NCI-H187 treated with DMSO at 0.1 percent for 48 hours (cell line): ENCODE data around the gene SEZ6L.

ENCODE experiments used
- DNase-seq: peaks from one replicate; lab custom pipeline; 2025; lab: John Stamatoyannopoulos, UW

Gene SEZ6L

DNA sequence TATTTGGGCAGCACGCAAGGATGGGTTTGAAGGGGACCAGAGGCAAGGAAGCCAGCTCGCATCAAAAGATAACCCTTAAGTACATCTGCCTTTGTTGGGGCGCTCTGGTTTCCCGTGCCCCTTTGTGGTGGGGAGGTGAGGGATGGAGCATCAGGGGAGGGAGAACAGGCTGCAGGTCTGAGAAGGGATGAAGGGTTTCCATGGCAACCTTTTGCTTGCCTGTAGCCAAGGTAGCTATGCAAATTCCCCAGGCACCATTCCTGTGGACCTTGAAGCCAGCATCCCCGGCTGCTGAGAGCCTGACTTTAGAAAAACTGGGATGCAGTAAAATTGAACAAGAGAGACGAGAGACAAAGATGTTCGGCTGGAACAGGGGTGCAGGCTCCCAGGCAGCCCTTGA lies 75.7 kb downstream of the SEZ6L start:
- DNase-seq = no peak

DNA sequence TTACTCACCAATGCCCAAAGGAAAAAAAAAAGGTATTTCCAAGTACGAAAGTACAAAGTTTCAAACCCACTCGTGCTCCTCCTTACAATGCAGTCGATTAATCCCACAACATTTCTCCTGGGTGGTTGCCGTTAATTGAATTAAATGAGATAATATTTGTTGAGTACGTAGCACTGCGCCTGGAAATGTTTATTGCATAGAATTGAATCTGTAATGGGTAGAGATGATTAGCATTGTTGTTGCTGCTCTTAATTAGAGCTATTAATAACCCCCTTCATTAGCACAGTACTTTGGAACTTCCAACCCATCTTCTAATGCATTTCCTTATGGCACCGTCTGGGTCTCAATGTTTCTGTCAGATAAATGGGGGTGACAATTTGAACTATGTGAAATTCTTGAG lies 77.3 kb downstream of the SEZ6L start:
- no peak for DNase-seq

DNA sequence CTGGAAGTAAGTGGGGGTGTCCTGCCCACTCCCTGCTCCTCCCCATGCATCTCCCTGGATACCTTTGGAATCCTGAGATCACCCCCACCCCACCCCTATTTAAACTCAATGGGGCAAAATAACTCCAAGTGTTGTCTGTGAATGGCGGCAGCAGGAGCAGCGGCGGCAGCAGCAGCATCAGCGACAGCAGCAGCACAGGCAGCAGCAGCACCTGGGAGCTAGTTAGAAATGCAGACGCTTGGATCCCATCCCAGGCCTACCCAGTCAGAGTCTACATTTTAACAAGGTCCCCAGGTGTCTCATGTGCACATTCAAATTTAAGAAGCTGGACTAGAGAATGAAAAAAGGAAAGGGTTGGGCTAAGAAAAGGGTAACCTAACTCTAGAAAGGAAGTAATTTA lies 82.6 kb downstream of the SEZ6L start:
- no peak for DNase-seq

DNA sequence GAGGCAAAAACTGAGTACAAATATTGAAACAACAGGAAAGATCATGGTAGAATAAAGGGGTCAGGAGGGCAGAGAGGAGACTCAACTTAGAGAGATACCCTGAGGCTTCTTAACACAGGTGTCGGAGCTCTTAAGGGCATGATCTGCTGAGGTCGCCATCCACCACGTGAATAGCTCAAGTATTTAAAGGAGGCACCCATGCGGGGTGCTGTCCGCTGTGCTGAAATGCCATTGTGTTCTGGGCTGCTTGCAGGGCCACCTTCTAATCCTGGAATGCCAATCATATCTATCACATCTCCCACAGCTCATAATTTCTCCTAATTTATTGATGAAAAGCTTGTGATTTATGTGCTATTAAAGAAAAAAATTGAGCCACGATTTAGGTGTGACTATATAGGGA lies 90.2 kb downstream of the SEZ6L start:
- no peak for DNase-seq

DNA sequence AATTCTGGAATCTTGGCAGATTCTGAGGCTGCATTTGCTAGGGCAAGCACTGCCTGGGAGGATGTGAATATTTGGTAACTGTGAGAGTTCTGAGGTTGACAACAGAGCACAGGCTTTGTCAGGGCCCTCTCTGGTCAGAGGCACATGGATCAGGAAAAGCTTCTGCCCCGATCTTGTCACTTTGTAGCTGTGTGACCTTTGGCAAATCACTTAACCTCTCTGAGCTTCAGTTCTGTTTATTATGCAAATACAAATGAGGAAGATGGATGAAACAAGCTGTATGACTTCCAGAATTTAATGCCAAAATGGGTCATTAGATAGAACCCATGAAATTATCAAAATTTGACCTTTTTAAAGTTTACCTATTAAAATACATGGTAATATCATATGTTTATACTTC lies 94.9 kb downstream of the SEZ6L start:
- no peak for DNase-seq

DNA sequence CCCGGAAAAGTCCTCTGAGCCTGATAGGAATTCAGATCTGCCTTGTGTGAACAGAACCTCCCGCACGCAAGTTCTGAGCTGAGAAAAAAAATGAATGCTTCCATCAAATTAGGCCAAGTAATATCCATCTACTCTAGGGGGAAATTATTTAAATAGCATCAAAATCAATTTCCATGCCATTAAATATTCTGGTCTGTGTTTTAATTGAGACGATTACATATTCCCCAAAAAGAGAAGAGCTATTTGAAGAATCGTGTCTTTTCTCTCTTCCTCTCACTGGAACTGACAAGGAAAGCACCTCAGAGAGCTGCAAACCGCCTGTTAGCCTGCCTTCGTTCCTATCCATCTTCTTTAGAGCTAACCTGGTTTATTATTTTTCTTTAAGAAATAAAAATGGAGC lies 96.0 kb downstream of the SEZ6L start:
- DNase-seq = no peak

DNA sequence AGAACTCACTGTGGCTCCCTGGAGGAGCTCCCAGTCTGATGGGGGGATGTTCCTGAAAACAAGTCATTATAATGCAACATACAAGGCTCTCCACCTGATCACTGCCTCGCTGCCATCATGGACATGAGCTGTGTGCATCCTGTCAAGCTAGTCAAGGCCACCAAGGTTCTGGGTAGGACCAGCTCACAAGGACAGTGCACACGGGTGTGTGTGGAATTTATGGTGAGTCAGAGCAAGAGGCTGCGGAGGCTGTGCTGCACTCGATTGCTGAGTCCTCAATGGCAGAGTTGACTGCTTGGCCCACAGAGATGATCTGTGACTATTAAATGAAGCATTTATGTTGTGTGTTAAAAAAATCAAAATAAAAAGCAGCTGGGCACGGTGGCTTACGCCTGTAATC lies 96.6 kb downstream of the SEZ6L start:
- DNase-seq = no peak

DNA sequence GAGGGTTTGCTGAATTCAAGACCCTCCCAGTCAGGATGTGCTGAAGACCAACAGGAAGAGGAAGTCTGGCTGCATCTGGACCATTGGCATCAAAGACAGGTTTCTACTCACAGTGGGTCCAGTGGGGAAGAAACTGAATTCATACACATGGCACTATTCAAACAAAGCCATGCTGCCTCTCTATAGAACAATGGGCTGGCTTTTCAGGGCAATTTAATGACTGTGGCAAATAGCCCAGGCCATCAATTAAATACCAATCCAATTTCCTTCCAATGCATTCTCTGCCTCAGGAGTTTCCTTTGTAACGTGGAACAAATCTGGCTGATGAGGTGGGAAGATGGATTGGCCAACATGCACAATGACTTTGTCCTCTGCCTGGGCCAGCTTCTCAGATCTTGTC lies 98.6 kb downstream of the SEZ6L start:
- DNase-seq = no peak

DNA sequence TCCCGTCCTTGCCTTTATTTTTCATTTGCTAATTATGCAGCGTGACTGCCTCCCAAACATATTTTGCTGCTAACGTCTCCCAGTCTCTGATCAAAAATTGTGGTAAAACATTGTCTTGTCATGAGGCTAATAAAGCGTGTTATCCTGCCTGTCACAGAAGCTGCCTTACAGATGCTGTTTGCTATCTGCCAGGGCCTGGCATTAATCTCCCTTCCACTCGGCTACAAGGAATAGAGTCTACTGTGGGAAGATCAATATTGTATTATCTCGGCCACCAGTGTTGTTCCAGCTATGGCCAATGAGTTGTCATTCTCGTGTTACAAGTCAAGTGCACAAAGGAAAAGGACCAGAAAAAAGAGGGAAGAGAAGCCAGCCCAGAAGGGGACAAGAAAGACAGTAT lies 100.3 kb downstream of the SEZ6L start:
- no peak for DNase-seq

DNA sequence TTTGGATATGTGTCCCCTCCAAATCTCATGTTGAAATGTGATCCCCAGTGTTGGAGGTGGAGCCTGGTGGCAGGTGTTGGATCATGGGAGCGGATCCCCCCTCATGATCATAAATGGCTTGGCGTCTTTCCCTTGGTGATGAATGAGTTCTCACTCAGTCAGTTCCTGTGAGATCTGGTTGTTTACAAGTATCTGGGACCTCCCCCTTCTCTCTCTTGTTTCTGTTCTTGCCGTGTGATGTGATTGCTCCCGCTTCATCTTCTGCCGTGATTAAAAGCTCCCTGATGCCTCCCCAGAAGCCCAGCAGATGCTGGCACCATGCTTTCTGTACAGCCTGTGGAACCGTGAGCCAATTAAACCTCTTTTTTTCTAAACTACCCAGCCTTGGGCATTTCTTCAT lies 102.2 kb downstream of the SEZ6L start:
- no peak for DNase-seq

DNA sequence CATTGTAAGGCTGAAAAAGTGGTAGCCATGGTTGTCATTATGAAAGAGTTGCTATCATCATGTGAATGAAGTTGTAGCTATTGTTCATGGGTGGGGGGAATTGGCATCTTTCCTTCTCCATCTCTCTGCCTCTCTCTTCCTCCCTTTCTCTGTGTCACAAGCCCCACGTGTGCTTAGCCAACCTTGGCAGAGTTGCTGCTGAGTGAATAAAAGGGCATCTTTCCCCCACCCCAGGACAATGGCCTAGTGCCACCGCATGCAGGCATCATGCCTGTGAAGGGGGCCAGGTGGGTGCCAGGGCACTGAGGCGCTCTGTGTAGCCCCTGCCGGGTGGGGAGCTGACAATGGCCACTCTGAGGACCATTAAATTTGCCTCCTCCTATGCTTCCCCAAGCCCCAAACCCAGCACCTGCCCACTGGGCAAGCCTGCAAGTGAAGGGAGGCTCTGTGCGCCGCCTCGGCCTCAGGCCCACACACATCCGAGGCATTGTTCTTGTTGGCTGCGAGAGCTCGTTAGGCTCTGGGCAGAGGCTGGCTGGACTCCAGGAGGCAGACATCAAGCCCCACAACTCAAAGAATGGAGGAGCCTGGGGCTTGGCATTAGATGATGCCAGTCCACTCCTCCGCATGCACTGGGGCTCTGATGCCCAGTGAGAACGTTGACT lies 103.9 kb downstream of the SEZ6L start:
- no peak for DNase-seq

DNA sequence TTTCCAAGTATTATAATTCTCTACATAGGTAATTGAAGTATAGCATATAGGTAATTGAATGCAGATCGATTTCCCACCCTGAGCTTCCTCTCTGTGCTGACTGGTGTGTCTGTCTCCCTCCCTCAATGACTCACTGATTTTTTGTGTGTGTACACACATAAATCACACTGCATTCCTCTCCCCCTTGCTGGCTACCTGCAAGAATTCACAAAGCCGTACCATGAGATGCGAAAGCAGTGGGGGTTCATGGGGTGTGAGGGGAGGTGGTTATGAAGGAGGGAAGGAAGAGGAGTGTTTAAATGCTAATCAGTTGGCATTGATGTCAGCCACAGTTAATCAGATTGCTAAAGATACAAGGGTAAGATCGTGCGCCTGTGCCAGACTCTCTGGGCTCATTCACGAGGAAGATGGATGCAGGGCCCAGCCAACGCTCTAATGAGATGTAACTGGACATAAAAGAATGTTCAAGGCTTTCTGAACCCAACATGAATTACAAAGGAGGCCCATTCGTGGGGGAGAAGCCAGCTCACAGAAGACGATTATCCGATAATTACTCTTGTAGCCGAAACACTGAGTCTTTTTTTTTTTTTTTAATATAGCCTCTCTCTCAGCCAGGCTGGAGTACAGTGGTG lies 107.4 kb downstream of the SEZ6L start:
- no peak for DNase-seq

DNA sequence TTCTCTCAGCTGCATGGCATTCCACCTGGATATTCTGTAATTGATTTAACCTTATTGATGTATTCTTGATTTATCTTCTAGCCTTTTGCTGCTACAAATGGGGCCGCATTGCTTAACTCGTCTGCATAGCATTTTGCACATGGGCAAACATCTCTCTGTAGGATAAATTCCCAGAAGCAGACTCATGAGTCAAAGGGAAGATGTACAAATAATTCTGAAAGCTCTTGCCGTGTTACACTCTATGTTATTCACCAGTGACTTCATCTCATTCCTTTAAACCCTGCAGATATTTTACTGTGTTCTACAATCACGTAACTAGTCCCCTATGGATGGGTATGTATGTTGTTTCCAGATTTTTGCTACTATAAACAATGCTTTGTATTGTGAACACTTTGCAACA lies 112.7 kb downstream of the SEZ6L start:
- no peak for DNase-seq

DNA sequence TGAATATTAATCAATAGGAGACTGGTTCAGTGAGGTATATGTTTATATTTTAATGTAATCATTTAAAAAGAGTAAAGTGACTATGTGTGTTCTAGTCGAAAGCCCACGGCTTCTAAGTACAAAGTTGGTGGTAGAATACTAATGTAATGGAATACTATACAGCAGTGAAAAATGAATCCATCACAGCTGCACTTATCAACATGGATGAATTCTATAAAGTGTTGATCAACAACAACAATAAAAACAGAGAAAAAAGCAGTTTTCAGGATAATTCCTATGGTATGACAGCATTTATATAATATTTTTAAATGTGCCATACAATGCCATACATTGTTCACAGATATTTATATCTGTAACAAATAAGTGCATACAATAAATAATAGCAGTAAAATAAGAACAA lies 114.1 kb downstream of the SEZ6L start:
- no peak for DNase-seq

DNA sequence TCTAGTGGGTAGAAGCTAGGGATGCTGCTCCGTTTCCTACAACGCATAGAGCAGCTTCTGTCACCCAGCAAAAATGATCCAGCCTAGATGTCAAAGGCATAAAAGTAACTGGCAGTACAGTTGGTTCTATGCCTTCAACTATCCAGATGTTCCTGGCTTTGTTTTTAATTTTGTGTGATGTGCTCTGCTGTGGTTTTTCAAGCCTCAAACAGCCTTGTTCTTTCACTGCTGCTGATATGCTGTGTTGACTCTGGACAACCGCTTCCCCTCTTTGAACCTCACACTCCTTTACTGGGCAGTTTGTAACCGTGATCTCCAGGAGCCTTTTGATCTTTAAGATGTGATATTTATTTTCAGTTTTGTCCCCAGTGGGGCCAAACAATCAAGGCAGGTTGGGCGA lies 116.4 kb downstream of the SEZ6L start:
- no peak for DNase-seq

DNA sequence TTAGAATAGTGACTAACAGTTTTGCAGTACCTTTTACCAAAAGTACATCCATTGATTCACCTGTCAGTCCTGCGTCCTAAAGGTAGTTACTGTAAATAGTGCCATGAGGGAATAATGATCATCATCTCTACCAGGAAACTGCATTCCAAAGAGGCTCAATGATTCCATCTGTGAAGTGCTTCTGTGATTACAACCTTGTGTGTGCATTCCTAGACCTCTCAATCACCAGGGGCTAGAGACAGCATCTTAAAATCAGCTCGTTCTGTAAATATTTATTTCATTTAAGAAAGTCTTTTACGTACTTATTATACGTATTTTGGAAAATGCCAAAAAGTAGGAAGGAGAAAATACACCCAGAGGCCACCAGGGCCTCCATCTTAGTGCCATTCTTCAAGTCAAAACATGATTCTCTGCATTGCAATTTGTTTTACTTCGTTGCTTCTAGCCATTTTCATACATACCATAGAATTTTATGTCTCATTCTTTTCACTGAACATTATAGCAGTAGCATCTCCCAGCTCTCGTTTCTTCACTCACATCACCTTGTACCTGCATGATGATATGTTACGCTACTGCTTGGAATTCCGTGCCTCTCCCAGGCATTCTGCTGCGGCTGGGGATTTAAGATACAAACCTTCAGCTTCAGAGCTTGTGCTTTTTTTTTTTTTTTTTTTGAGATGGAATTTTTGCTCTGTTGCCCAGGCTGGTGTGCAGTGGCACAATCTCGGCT lies 117.0 kb downstream of the SEZ6L start:
- DNase-seq = no peak

DNA sequence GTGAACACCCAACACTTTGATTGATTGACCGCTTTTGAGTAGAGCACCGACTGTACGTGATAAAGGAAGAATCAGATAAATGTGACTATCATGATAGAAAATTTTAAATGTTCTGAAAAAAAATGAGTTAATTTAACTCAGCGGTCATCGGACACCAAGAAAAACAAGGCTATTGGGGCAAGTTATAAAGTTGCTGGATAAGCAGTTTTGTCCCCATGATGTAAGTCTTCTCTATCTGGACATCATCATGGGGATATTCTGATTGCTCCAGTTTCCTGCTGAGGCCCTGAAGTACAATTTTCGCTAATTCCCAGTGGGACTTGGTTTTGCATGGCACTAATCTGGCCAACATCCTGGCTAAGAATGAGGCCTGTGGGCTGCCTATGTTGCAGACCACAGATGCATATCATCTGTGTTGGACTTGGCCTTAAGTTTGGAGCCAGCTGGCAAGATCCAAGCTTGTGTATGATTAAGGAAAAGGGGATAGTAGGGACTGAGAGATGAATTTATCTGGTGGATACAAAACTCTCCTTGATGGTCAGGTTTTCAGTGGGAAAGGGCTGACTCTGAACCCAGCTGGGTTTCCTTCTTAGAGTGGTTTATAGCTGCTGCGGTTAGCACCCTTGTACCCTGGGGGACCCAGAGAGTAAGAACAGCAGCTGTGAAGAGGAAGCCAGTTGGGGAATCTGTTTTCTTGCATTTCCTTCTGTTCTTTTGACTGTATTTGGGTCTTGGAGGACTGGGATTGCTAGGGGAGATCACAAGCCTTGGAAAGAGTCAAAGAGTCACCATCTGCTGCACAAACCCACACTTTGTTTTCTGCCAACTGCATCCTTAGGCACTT lies 118.3 kb downstream of the SEZ6L start:
- DNase-seq = no peak

DNA sequence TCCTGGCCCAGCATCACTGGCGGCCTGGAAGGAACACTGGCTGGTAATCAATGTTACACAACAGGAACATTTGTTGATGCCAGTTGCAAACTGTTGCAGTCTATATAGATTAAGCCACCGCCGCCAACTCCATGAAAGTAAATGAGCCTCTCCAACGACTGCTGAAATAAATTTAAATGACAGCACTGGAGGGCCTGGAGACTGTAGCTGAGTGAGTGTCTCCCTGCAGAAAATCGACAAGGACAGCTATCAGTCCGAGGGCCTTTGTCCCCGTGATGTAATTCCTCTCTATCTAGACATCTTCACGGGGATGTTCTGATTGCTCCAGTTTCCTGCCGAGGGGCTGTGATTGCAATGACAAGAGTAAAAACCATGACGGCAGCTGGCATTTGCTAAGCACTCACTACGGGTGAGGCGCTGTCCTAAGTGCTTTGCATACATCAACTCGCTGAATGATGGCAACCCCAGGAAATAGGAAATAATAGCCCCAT lies 120.4 kb downstream of the SEZ6L start:
- DNase-seq = no peak

DNA sequence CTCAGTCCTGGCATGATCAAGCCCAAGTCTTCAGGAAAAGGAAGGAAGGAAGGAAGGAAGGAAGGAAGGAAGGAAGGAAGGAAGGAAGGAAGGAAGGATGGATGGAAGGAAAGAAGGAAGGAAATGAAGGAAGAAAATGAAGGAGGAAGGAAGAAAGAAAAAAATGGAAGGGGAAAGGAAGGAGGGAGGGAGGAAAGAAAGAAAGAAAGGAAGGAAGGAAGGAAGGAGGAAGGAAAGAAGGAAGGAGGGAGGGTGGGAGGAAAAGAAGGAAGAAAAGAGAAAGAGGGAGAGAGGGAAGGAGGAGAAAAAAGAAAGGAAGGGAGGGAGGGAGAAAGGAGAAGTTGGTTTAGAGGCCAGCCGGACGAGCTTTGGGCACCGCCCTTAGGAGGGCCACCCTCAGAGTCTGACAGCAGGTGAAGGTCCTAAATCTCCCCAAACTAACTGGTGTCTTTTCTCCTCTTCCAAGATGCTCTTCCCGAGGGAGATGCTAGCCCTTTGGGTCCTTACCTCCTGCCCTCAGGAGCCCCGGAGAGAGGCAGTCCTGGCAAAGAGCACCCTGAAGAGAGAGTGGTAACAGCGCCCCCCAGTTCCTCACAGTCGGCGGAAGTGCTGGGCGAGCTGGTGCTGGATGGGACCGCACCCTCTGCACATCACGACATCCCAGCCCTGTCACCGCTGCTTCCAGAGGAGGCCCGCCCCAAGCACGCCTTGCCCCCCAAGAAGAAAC lies 122.8 kb downstream of the SEZ6L start:
- no peak for DNase-seq

DNA sequence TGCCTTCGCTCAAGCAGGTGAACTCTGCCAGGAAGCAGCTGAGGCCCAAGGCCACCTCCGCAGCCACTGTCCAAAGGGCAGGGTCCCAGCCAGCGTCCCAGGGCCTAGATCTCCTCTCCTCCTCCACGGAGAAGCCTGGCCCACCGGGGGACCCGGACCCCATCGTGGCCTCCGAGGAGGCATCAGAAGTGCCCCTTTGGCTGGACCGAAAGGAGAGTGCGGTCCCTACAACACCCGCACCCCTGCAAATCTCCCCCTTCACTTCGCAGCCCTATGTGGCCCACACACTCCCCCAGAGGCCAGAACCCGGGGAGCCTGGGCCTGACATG lies 123.4 kb downstream of the SEZ6L start:
- DNase-seq = no peak

DNA sequence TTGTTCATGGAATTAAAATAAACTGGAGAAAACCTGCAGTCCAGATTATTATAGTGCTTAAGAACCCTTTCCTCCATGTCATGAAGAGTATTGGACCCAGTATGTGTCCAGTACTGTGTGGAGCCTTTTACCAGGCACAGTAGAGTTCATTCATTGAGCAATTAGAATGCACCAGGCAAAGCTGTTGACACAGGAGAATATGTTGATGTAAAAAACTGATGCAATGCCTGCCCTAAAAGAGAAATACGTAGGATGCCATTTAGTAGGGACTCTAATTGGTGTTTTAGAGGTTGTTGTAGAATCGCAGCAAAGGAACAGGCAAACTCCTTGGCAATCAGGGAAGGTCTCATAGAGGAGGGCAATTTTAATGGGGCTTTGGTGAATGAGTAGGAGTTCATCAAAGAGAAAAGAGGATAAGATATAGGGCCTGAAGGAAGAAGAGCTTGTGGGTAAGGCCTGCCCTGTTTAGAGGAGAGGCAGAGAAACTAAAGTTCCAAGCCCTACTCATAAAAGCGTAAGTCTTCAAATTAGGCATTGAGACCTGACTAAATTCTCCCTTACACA lies 126.4 kb downstream of the SEZ6L start:
- DNase-seq = no peak
